HepG2 (cell line): Measurements from ENCODE around the gene CRYGA. TPM values are rescaled to one million over a fixed set of nuclear protein-coding genes. Genes with fewer than 3 reads are reported as not detected.

ENCODE experiments used
- ATAD3A ChIP-seq: sonication (generic); formaldehyde crosslinking; IDR thresholded peaks from 2 replicates; pipeline ENCODE4 v1.4.0; 2020; ENCODE audit warnings: missing genetic modification reagents
- ELF3 ChIP-seq: IDR thresholded peaks from 2 replicates; pipeline ENCODE4 v1.6.1; 2016; ENCODE audit warnings: missing genetic modification reagents, missing compliant biosample characterization
- FOXC1 ChIP-seq: sonication (generic); formaldehyde crosslinking; IDR thresholded peaks from 2 replicates; pipeline ENCODE4 v1.8.0; 2022; ENCODE audit warnings: mild to moderate bottlenecking, missing genetic modification reagents, borderline replicate concordance
- HIVEP1 ChIP-seq: sonication (generic); formaldehyde crosslinking; IDR thresholded peaks from 2 replicates; pipeline ENCODE4 v1.4.0; 2020; ENCODE audit warnings: mild to moderate bottlenecking, missing genetic modification reagents
- RAD21 ChIP-seq: fragments of 450-650 bp; formaldehyde crosslinking; IDR thresholded peaks from 2 replicates; pipeline ENCODE4 v1.5.0; 2020; ENCODE audit warnings: mild to moderate bottlenecking
- SNAPC2 ChIP-seq: sonication (generic); formaldehyde crosslinking; IDR thresholded peaks from 2 replicates; pipeline ENCODE4 v1.8.1; 2022; ENCODE audit warnings: mild to moderate bottlenecking, missing genetic modification reagents
- SOX5 ChIP-seq: IDR thresholded peaks from 2 replicates; pipeline ENCODE4 v1.6.1; 2016; ENCODE audit warnings: borderline replicate concordance
- SP5 ChIP-seq: IDR thresholded peaks from 2 replicates; pipeline ENCODE4 v1.6.1; 2016; ENCODE audit warnings: low read depth, borderline replicate concordance
- ZNF12 ChIP-seq: sonication (generic); formaldehyde crosslinking; IDR thresholded peaks from 2 replicates; pipeline ENCODE4 v1.5.0; 2020; ENCODE audit warnings: missing genetic modification reagents
- ZNF121 ChIP-seq: sonication (generic); formaldehyde crosslinking; IDR thresholded peaks from 2 replicates; pipeline ENCODE4 v1.5.0; 2020; ENCODE audit warnings: mild to moderate bottlenecking, missing genetic modification reagents
- ZNF230 ChIP-seq: sonication (generic); formaldehyde crosslinking; IDR thresholded peaks from 2 replicates; pipeline ENCODE4 v1.4.0; 2020; ENCODE audit warnings: mild to moderate bottlenecking, missing genetic modification reagents
- ZNF747 ChIP-seq: sonication (generic); formaldehyde crosslinking; IDR thresholded peaks from 2 replicates; pipeline ENCODE4 v1.8.1; 2023; ENCODE audit warnings: missing genetic modification reagents, mild to moderate bottlenecking, borderline replicate concordance
- polyA plus RNA-seq, 8 experiments: library from polyadenylated mRNA; depleted of rRNA in 3 of 8; stranded (reverse) in 7 of 8; unstranded in 1 of 8; fragments of >200 nt; fragmentation: Illumina TruSeq in 4 of 8; extraction: Trizol in 4 of 8; gene quantifications; 2 replicates each; pipeline versions ENCODE4 v1.2.1 to v1.2.3, GENCODE V29; 2011 to 2016; ENCODE audit warnings: low read depth in 4 of 8, missing spikeins in 1 of 8, mixed read lengths in 1 of 8; ENCODE audit not compliant: insufficient read depth in 1 of 8
- total RNA-seq, 5 experiments: library from RNA; depleted of rRNA; stranded (reverse); fragments of >200 nt; fragmentation: Illumina TruSeq; extraction: Trizol; gene quantifications; 2 replicates each; pipeline ENCODE4 v1.2.3, GENCODE V29; 2016; ENCODE audit warnings: low read depth in 1 of 5
- TF ChIP-seq, protein P1 (sequence below): sonication (generic); formaldehyde crosslinking; IDR thresholded peaks from 2 replicates; pipeline ENCODE4 v1.8.0; 2022; ENCODE audit warnings: low read depth, missing genetic modification reagents
- TF ChIP-seq, protein P2 (sequence below): sonication (generic); formaldehyde crosslinking; IDR thresholded peaks from 2 replicates; pipeline ENCODE4 v1.9.0; 2021; ENCODE audit warnings: mild to moderate bottlenecking, missing genetic modification reagents
- TF ChIP-seq, protein P3 (sequence below): sonication (generic); formaldehyde crosslinking; IDR thresholded peaks from 2 replicates; pipeline ENCODE4 v1.8.1; 2023; ENCODE audit warnings: mild to moderate bottlenecking, moderate library complexity, missing genetic modification reagents
- TF ChIP-seq, protein P4 (sequence below): sonication (generic); formaldehyde crosslinking; IDR thresholded peaks from 2 replicates; pipeline ENCODE4 v1.4.0; 2020; ENCODE audit warnings: mild to moderate bottlenecking, missing genetic modification reagents
- TF ChIP-seq, protein P5 (sequence below): sonication (generic); formaldehyde crosslinking; IDR thresholded peaks from 2 replicates; pipeline ENCODE4 v1.4.0; 2020; ENCODE audit warnings: missing genetic modification reagents

The CRYGA gene
- total and polyA plus RNA-seq, 2 of the 13 experiments (the other 11 are each of a cell fraction or from before 2014, with no cell fraction given), result not detected

DNA sequence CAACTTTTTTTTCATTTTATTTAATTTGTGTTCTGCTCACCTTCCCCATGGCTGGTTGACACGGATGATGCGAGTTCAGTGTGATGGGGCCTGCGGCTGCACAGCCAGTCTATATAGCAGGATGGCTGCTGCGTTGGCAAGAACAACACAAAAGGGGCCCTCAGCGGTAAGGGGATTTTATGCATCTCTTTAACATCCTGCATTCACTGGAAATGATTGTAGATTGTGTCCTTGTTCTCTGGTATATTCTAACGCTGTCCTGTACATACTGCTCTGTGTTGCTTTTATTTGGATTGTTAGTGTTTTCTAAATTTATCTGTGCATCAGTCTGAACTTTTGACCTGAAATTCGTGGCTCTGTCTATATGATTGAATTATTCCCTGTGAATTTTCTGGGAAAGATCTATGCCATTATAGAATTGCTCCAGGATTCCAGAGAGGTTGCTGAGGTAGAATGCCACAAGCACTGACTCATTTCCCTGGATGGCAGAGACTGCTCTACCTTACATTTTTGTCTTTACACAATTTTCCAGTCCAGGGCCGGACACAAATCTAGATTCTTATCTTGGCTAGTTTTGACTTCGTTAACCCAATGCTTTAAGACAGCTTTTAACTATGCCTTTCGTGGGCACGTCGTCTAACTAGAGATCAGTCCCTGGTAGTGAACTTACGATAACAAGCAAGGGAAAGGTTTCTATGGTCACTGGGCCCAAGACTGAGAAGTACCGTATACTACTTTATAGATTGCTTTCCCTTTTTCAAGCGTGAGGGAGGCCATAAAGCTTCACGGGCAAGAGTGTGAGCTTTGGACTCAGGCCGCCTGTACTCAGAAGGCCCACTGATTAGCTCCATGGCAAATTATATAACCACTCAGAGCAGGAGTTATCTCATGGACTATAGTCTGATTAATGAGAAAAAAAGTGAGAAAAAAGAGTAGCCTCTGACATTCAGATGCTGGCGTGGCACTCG is 33.4 kb downstream of the CRYGA start, which contains the start of gene CRYGC (continued):
- TF ChIP-seq, protein P1, sequence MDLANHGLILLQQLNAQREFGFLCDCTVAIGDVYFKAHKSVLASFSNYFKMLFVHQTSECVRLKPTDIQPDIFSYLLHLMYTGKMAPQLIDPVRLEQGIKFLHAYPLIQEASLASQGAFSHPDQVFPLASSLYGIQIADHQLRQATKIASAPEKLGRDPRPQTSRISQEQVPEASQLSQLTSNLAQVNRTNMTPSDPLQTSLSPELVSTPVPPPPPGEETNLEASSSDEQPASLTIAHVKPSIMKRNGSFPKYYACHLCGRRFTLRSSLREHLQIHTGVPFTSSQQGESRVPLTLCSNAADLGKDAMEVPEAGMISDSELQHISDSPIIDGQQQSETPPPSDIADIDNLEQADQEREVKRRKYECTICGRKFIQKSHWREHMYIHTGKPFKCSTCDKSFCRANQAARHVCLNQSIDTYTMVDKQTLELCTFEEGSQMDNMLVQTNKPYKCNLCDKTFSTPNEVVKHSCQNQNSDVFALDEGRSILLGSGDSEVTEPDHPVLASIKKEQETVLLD (CRISPR knock-in tag), result no peak
- TF ChIP-seq HIVEP1 (CRISPR knock-in tag), result no peak
- TF ChIP-seq, protein P2, sequence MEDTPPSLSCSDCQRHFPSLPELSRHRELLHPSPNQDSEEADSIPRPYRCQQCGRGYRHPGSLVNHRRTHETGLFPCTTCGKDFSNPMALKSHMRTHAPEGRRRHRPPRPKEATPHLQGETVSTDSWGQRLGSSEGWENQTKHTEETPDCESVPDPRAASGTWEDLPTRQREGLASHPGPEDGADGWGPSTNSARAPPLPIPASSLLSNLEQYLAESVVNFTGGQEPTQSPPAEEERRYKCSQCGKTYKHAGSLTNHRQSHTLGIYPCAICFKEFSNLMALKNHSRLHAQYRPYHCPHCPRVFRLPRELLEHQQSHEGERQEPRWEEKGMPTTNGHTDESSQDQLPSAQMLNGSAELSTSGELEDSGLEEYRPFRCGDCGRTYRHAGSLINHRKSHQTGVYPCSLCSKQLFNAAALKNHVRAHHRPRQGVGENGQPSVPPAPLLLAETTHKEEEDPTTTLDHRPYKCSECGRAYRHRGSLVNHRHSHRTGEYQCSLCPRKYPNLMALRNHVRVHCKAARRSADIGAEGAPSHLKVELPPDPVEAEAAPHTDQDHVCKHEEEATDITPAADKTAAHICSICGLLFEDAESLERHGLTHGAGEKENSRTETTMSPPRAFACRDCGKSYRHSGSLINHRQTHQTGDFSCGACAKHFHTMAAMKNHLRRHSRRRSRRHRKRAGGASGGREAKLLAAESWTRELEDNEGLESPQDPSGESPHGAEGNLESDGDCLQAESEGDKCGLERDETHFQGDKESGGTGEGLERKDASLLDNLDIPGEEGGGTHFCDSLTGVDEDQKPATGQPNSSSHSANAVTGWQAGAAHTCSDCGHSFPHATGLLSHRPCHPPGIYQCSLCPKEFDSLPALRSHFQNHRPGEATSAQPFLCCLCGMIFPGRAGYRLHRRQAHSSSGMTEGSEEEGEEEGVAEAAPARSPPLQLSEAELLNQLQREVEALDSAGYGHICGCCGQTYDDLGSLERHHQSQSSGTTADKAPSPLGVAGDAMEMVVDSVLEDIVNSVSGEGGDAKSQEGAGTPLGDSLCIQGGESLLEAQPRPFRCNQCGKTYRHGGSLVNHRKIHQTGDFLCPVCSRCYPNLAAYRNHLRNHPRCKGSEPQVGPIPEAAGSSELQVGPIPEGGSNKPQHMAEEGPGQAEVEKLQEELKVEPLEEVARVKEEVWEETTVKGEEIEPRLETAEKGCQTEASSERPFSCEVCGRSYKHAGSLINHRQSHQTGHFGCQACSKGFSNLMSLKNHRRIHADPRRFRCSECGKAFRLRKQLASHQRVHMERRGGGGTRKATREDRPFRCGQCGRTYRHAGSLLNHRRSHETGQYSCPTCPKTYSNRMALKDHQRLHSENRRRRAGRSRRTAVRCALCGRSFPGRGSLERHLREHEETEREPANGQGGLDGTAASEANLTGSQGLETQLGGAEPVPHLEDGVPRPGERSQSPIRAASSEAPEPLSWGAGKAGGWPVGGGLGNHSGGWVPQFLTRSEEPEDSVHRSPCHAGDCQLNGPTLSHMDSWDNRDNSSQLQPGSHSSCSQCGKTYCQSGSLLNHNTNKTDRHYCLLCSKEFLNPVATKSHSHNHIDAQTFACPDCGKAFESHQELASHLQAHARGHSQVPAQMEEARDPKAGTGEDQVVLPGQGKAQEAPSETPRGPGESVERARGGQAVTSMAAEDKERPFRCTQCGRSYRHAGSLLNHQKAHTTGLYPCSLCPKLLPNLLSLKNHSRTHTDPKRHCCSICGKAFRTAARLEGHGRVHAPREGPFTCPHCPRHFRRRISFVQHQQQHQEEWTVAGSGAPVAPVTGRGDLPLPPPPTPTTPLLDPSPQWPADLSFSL (CRISPR knock-in tag), result 0 out of 2 replicates have a peak, but pooled peaks have one; percentile 42
- TF ChIP-seq, protein P3, sequence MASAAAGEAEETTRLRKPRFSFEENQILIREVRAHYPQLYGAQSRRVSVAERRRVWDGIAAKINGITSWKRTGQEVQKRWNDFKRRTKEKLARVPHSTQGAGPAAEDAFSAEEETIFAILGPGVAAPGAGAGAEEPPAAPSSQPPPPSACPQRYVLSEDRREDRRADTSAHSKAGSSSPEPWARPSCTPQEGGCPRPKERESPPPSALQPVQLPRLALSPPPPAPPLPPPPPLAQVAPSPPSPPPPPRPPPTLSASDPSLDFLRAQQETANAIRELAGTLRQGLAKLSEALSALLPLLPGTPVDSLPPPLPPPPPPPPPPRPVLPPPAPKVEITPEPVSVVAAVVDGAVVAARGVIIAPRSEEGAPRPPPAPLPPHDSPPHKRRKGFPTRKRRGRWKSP (CRISPR knock-in tag), result no peak
- no peak for TF ChIP-seq ATAD3A (CRISPR knock-in tag)
- TF ChIP-seq ZNF230 (CRISPR knock-in tag), result no peak
- peak; percentile 21; the same call in 1 of the 2 replicates for TF ChIP-seq FOXC1
- TF ChIP-seq ZNF121 (CRISPR knock-in tag), result no peak
- no peak for TF ChIP-seq SNAPC2
- no peak for TF ChIP-seq SP5 (CRISPR knock-in tag)
- 0 out of 2 replicates have a peak, but pooled peaks have one; percentile 22 for TF ChIP-seq ZNF12
- TF ChIP-seq, protein P4, sequence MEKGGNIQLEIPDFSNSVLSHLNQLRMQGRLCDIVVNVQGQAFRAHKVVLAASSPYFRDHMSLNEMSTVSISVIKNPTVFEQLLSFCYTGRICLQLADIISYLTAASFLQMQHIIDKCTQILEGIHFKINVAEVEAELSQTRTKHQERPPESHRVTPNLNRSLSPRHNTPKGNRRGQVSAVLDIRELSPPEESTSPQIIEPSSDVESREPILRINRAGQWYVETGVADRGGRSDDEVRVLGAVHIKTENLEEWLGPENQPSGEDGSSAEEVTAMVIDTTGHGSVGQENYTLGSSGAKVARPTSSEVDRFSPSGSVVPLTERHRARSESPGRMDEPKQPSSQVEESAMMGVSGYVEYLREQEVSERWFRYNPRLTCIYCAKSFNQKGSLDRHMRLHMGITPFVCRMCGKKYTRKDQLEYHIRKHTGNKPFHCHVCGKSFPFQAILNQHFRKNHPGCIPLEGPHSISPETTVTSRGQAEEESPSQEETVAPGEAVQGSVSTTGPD, result no peak
- TF ChIP-seq, protein P5, sequence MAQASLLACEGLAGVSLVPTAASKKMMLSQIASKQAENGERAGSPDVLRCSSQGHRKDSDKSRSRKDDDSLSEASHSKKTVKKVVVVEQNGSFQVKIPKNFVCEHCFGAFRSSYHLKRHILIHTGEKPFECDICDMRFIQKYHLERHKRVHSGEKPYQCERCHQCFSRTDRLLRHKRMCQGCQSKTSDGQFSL, result no peak
- TF ChIP-seq ZNF747, result no peak
- TF ChIP-seq RAD21 (CRISPR knock-in tag), result no peak
- TF ChIP-seq SOX5 (CRISPR knock-in tag), result peak; percentile 58
- peak; percentile 59 for TF ChIP-seq ELF3 (CRISPR knock-in tag)
